ENCODE data around the gene AKR1D1. TPM values are rescaled to one million over a fixed set of nuclear protein-coding genes. Genes with fewer than 3 reads are reported as not detected.
"Not testable (repeated sequence)": the region's sequence is repeated elsewhere in the genome, so short reads cannot be mapped to it uniquely, and the experiment has no call there.

AKR1D1 gene, protein sequence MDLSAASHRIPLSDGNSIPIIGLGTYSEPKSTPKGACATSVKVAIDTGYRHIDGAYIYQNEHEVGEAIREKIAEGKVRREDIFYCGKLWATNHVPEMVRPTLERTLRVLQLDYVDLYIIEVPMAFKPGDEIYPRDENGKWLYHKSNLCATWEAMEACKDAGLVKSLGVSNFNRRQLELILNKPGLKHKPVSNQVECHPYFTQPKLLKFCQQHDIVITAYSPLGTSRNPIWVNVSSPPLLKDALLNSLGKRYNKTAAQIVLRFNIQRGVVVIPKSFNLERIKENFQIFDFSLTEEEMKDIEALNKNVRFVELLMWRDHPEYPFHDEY
- not detected for polyA plus RNA-seq (2013, experiment 1 of 4)
- not detected for polyA plus RNA-seq (2013, experiment 2 of 4)
- polyA plus RNA-seq (2013, experiment 3 of 4), result not detected
- not detected for polyA plus RNA-seq (2013, experiment 4 of 4)

DNA sequence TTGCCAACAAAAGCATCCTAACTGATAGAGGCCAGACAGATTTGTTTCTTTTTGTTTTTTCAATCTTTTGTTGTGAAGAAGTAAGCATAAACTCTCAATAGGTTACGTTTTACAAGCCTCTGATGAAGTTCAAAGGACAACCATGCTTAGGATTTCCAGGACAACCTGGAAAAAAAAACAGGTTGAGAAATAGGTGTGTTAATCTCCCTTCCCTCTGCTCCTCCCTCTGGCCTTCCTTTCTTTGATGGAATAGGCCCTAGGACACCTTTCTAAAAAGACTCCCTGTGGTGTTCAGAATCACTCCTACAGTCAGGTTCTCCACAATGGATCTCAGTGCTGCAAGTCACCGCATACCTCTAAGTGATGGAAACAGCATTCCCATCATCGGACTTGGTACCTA, at the start of gene AKR1D1:
Gene AKR1D1, plus strand, starts transcription at position 264 of the 400 bp plus-strand sequence. Its CDS starts 60 bp downstream, at position 324.
- Histone ChIP-seq H3K36me3 (ENCODE audit: control insufficient read depth, insufficient read depth, low read length) (no peaks in the 10 kb centered on the region), H3K4me3 (ENCODE audit: insufficient read depth, low read depth, low read length) (no peak within 1 kb of the TSS), H3K27me3 (ENCODE audit: control insufficient read depth, insufficient read depth, low read length, poor library complexity, severe bottlenecking) (no peaks in the 10 kb centered on the region), H3K27ac (ENCODE audit: insufficient read depth, low read depth, low read length, poor library complexity, severe bottlenecking) (no peak within 1 kb of the TSS), H3K4me1 (ENCODE audit: control insufficient read depth, insufficient read depth, low read length) (no peaks in the 10 kb centered on the region), H3K9me3 (ENCODE audit: control insufficient read depth, low read length) (no peaks in the 10 kb centered on the region)
- 87 to 91% methylated on average over 3 of the region's 3 CpGs for WGBS, 2 experiments

GRCh38 chr7:138027100-138027499, 49.2 kb upstream of the AKR1D1 start:
- peaks cover 5% of the 10 kb centered on the region for H3K9me3 ChIP-seq (ENCODE audit: control insufficient read depth, low read length)
- H3K4me3 ChIP-seq (ENCODE audit: insufficient read depth, low read depth, low read length), result no peak overlapping the region
- WGBS, 2 experiments, result 55 to 61% methylated on average over 2 of the region's 2 CpGs
- H3K27me3 ChIP-seq (ENCODE audit: control insufficient read depth, insufficient read depth, low read length, poor library complexity, severe bottlenecking), result no peaks in the 10 kb centered on the region
- H3K27ac ChIP-seq (ENCODE audit: insufficient read depth, low read depth, low read length, poor library complexity, severe bottlenecking), result no peak overlapping the region
- H3K36me3 ChIP-seq (ENCODE audit: control insufficient read depth, insufficient read depth, low read length), result no peaks in the 10 kb centered on the region
- no peaks in the 10 kb centered on the region for H3K4me1 ChIP-seq (ENCODE audit: control insufficient read depth, insufficient read depth, low read length)

DNA sequence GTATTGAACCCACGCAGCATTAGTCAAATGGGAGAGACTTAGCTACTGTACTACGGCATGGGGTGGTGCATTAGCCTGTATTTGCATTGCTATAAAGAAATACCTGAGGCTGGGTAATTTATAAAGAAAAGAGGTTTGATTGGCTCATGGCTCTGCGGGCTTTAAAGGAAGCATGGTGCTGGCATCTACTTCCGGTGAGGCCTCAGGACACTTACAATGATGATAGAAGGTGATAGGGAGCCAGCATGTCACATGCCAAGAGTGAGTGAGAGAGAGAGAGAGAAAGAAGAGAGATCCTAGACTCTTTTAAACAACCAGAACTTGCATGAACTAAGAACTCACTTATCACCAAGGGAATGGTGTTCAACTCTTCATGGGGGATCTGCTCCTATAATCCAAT, 47.1 kb upstream of the AKR1D1 start:
- WGBS, 2 experiments, result 92 to 97% methylated on average over 4 of the region's 4 CpGs
- no peak overlapping the region for H3K4me3 ChIP-seq (ENCODE audit: insufficient read depth, low read depth, low read length)
- peaks cover 5% of the 10 kb centered on the region for H3K9me3 ChIP-seq (ENCODE audit: control insufficient read depth, low read length)
- no peak overlapping the region for H3K27ac ChIP-seq (ENCODE audit: insufficient read depth, low read depth, low read length, poor library complexity, severe bottlenecking)
- no peaks in the 10 kb centered on the region for H3K36me3 ChIP-seq (ENCODE audit: control insufficient read depth, insufficient read depth, low read length)
- no peaks in the 10 kb centered on the region for H3K27me3 ChIP-seq (ENCODE audit: control insufficient read depth, insufficient read depth, low read length, poor library complexity, severe bottlenecking)
- H3K4me1 ChIP-seq (ENCODE audit: control insufficient read depth, insufficient read depth, low read length), result no peaks in the 10 kb centered on the region

DNA sequence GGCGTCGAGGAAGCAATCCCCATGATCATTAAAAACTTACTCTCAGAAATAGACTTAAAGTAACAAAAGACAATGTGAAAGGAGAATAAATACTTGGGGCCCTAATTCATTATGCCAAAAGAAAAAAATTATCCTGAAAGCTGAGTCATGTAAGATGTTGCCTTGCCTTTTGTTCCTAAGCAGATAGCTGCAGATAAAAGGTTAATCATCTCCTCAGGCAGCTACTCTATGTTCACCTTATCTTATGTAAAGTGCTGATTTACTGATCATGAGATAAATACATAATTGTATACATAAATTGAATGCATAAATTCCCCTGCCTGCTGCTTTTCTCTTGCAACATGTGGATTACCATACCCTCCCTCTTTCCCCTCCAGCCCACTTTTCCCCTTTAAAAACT, 46.3 kb upstream of the AKR1D1 start:
- H3K27ac ChIP-seq (ENCODE audit: insufficient read depth, low read depth, low read length, poor library complexity, severe bottlenecking), result no peak overlapping the region
- H3K36me3 ChIP-seq (ENCODE audit: control insufficient read depth, insufficient read depth, low read length), result no peaks in the 10 kb centered on the region
- H3K4me1 ChIP-seq (ENCODE audit: control insufficient read depth, insufficient read depth, low read length), result no peaks in the 10 kb centered on the region
- WGBS, 2 experiments, result 88% methylated on average over 2 of the region's 2 CpGs; no CpG with 5 or more reads in 1 of the 2 experiments
- H3K27me3 ChIP-seq (ENCODE audit: control insufficient read depth, insufficient read depth, low read length, poor library complexity, severe bottlenecking), result no peaks in the 10 kb centered on the region
- H3K9me3 ChIP-seq (ENCODE audit: control insufficient read depth, low read length), result peaks cover 1% of the 10 kb centered on the region
- no peak overlapping the region for H3K4me3 ChIP-seq (ENCODE audit: insufficient read depth, low read depth, low read length)

GRCh38 chr7:138030679-138031351, 45.4 kb upstream of the AKR1D1 start:
- H3K9me3 ChIP-seq (ENCODE audit: control insufficient read depth, low read length), result no peaks in the 10 kb centered on the region
- H3K27ac ChIP-seq (ENCODE audit: insufficient read depth, low read depth, low read length, poor library complexity, severe bottlenecking), result no peak overlapping the region

DNA sequence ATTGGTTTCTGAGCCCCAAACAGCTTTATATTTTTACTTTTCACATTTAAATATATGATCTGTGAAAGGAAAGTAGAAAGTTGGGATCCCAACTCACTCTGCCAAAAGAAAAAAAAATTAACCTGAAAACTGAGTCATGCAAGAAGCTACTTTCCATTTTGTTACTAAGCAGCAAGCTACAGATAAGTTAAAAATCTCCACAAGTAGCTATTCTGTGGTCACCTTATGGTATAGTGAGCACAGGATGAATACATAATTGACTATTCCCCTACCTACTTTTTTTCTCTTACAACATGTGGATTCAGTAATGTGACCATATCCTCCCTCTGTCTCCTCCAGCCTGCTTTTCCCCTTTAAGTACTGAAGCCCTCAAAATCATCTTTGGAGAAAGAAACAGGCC, 44.1 kb upstream of the AKR1D1 start:
- H3K27me3 ChIP-seq (ENCODE audit: control insufficient read depth, insufficient read depth, low read length, poor library complexity, severe bottlenecking), result no peaks in the 10 kb centered on the region
- no peak overlapping the region for H3K4me3 ChIP-seq (ENCODE audit: insufficient read depth, low read depth, low read length)
- H3K4me1 ChIP-seq (ENCODE audit: control insufficient read depth, insufficient read depth, low read length), result no peaks in the 10 kb centered on the region
- no peaks in the 10 kb centered on the region for H3K9me3 ChIP-seq (ENCODE audit: control insufficient read depth, low read length)
- no peak overlapping the region for H3K27ac ChIP-seq (ENCODE audit: insufficient read depth, low read depth, low read length, poor library complexity, severe bottlenecking)
- no peaks in the 10 kb centered on the region for H3K36me3 ChIP-seq (ENCODE audit: control insufficient read depth, insufficient read depth, low read length)

More at GRCh38 chr7:138030679-138031351, 45.4 kb upstream of the AKR1D1 start:
- H3K4me3 ChIP-seq (ENCODE audit: insufficient read depth, low read depth, low read length), result no peak overlapping the region
- WGBS, 2 experiments, result 92 to 94% methylated on average over 7 of the region's 7 CpGs
- no peaks in the 10 kb centered on the region for H3K27me3 ChIP-seq (ENCODE audit: control insufficient read depth, insufficient read depth, low read length, poor library complexity, severe bottlenecking)
- H3K4me1 ChIP-seq (ENCODE audit: control insufficient read depth, insufficient read depth, low read length), result no peaks in the 10 kb centered on the region
- no peaks in the 10 kb centered on the region for H3K36me3 ChIP-seq (ENCODE audit: control insufficient read depth, insufficient read depth, low read length)

- Histone ChIP-seq H3K9me3 (ENCODE audit: control insufficient read depth, low read length) (no peaks in the 10 kb centered on the region), H3K4me3 (ENCODE audit: insufficient read depth, low read depth, low read length) (no peak overlapping the region), H3K27me3 (ENCODE audit: control insufficient read depth, insufficient read depth, low read length, poor library complexity, severe bottlenecking) (no peaks in the 10 kb centered on the region), H3K4me1 (ENCODE audit: control insufficient read depth, insufficient read depth, low read length) (no peaks in the 10 kb centered on the region), H3K36me3 (ENCODE audit: control insufficient read depth, insufficient read depth, low read length) (no peaks in the 10 kb centered on the region), H3K27ac (ENCODE audit: insufficient read depth, low read depth, low read length, poor library complexity, severe bottlenecking) (no peak overlapping the region)
- WGBS, 2 experiments, result 86 to 94% methylated on average over 3 of the region's 3 CpGs
Observed at GRCh38 chr7:138032770-138033169, 43.5 kb upstream of the AKR1D1 start.

- H3K9me3 ChIP-seq (ENCODE audit: control insufficient read depth, low read length), result no peaks in the 10 kb centered on the region
- no peaks in the 10 kb centered on the region for H3K36me3 ChIP-seq (ENCODE audit: control insufficient read depth, insufficient read depth, low read length)
- WGBS, 2 experiments, result 87 to 90% methylated on average over 4 of the region's 4 CpGs
- H3K4me1 ChIP-seq (ENCODE audit: control insufficient read depth, insufficient read depth, low read length), result no peaks in the 10 kb centered on the region
- H3K4me3 ChIP-seq (ENCODE audit: insufficient read depth, low read depth, low read length), result no peak overlapping the region
- no peaks in the 10 kb centered on the region for H3K27me3 ChIP-seq (ENCODE audit: control insufficient read depth, insufficient read depth, low read length, poor library complexity, severe bottlenecking)
- no peak overlapping the region for H3K27ac ChIP-seq (ENCODE audit: insufficient read depth, low read depth, low read length, poor library complexity, severe bottlenecking)
Observed at GRCh38 chr7:138033241-138033640, 43.0 kb upstream of the AKR1D1 start.

DNA sequence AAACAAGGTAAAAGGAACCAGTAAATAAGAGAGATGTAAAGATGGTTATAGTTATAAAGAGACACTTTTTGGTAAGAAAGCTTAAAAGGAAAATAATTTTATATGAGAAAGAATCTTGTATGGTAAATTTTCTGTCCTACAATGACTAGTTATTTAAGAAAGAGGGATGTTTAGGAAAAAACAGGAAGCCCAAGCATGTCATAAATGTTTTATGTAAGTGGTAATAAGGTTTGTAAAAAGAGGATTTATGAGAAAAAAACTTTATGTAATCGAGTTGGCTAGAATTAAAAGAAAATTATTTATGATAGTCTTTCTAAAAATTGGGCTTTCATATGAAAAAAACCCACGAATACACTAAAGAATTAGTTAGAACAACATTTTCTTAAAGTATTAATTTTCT, 40.1 kb upstream of the AKR1D1 start:
- Histone ChIP-seq H3K9me3 (ENCODE audit: control insufficient read depth, low read length) (no peaks in the 10 kb centered on the region), H3K4me1 (ENCODE audit: control insufficient read depth, insufficient read depth, low read length) (no peaks in the 10 kb centered on the region), H3K36me3 (ENCODE audit: control insufficient read depth, insufficient read depth, low read length) (no peaks in the 10 kb centered on the region), H3K4me3 (ENCODE audit: insufficient read depth, low read depth, low read length) (no peak overlapping the region), H3K27me3 (ENCODE audit: control insufficient read depth, insufficient read depth, low read length, poor library complexity, severe bottlenecking) (no peaks in the 10 kb centered on the region), H3K27ac (ENCODE audit: insufficient read depth, low read depth, low read length, poor library complexity, severe bottlenecking) (no peak overlapping the region)
- 71 to 100% methylated on average over 1 of the region's 2 CpGs for WGBS, 2 experiments

- not testable (repeated sequence) for H3K27me3 ChIP-seq (ENCODE audit: control insufficient read depth, insufficient read depth, low read length, poor library complexity, severe bottlenecking); H3K36me3 ChIP-seq (ENCODE audit: control insufficient read depth, insufficient read depth, low read length); H3K9me3 ChIP-seq (ENCODE audit: control insufficient read depth, low read length); H3K27ac ChIP-seq (ENCODE audit: insufficient read depth, low read depth, low read length, poor library complexity, severe bottlenecking); H3K4me3 ChIP-seq (ENCODE audit: insufficient read depth, low read depth, low read length); H3K4me1 ChIP-seq (ENCODE audit: control insufficient read depth, insufficient read depth, low read length)
- WGBS, 2 experiments, result 78 to 90% methylated on average over 1 of the region's 1 CpG
Observed at GRCh38 chr7:138040063-138040462, 36.2 kb upstream of the AKR1D1 start.

All from ectodermal cell (in vitro differentiated cells).